Astrocyte (in vitro differentiated cells and primary cell): ENCODE data around the gene PGAM5. TPM values are rescaled to one million over a fixed set of nuclear protein-coding genes. Genes with fewer than 3 reads are reported as not detected.

Experiments
- DNase-seq: peaks from one replicate; pipeline ENCODE4 v3.0.0-alpha.2; 2010; ENCODE audit warnings: low read depth
- FAIRE-seq: peaks from 2 replicates; lab custom pipeline; 2011; peaks lifted over from hg19 to GRCh38; lab: Jason Lieb, UNC
- H2AFZ ChIP-seq: 2 replicates; pipeline ENCODE4 v1.6.0; 2012; ENCODE audit warnings: low read depth, low read length, inconsistent platforms
- H3K27ac ChIP-seq: 2 replicates; pipeline ENCODE4 v1.5.1; 2011; ENCODE audit warnings: low read depth, low read length, inconsistent platforms
- H3K27me3 ChIP-seq: 2 replicates; pipeline ENCODE4 v1.6.0; 2011; ENCODE audit warnings: low read length, inconsistent platforms; ENCODE audit not compliant: insufficient read depth
- H3K36me3 ChIP-seq: 2 replicates; pipeline ENCODE4 v1.5.1; 2011; ENCODE audit warnings: low read length, inconsistent platforms; ENCODE audit not compliant: insufficient read depth
- H3K4me1 ChIP-seq: 2 replicates; pipeline ENCODE4 v1.5.1; 2011; ENCODE audit warnings: low read length, inconsistent platforms; ENCODE audit not compliant: insufficient read depth
- H3K4me2 ChIP-seq: 2 replicates; pipeline ENCODE4 v1.6.0; 2012; ENCODE audit warnings: low read length, inconsistent platforms
- H3K4me3 ChIP-seq: 2 replicates; pipeline ENCODE4 v1.5.1; 2011; ENCODE audit warnings: low read depth, mild to moderate bottlenecking, low read length, inconsistent platforms; ENCODE audit not compliant: insufficient read depth
- H3K79me2 ChIP-seq: 2 replicates; pipeline ENCODE4 v1.6.0; 2012; ENCODE audit warnings: mild to moderate bottlenecking, low read length, inconsistent platforms; ENCODE audit not compliant: insufficient read depth
- H3K9ac ChIP-seq: 2 replicates; pipeline ENCODE4 v1.6.0; 2012; ENCODE audit warnings: mild to moderate bottlenecking, low read length, inconsistent platforms
- H3K9me3 ChIP-seq: 2 replicates; pipeline ENCODE4 v1.5.1; 2012; ENCODE audit warnings: low read depth, mild to moderate bottlenecking, low read length, inconsistent platforms; ENCODE audit not compliant: insufficient read depth
- H4K20me1 ChIP-seq: 2 replicates; pipeline ENCODE4 v1.6.0; 2012; ENCODE audit warnings: low read length, inconsistent platforms; ENCODE audit not compliant: insufficient read depth
- H3K27ac Mint-ChIP-seq: one replicate; pipeline ENCODE4 v1.8.0; 2021; ENCODE audit warnings: mild to moderate bottlenecking, mixed read lengths; ENCODE audit not compliant: unreplicated experiment
- H3K27me3 Mint-ChIP-seq: one replicate; pipeline ENCODE4 v1.8.0; 2021; ENCODE audit warnings: low read depth, mixed read lengths; ENCODE audit not compliant: unreplicated experiment
- H3K36me3 Mint-ChIP-seq: one replicate; pipeline ENCODE4 v1.8.0; 2021; ENCODE audit warnings: low read depth, mixed read lengths; ENCODE audit not compliant: unreplicated experiment
- H3K4me1 Mint-ChIP-seq: one replicate; pipeline ENCODE4 v1.8.0; 2021; ENCODE audit warnings: low read depth, mixed read lengths; ENCODE audit not compliant: unreplicated experiment
- H3K4me3 Mint-ChIP-seq: one replicate; pipeline ENCODE4 v1.8.0; 2021; ENCODE audit warnings: mild to moderate bottlenecking, moderate library complexity, mixed read lengths; ENCODE audit not compliant: unreplicated experiment
- H3K9me3 Mint-ChIP-seq: one replicate; pipeline ENCODE4 v1.8.0; 2021; ENCODE audit warnings: mild to moderate bottlenecking, mixed read lengths; ENCODE audit not compliant: unreplicated experiment
- EZH2 ChIP-seq: IDR thresholded peaks from 2 replicates; pipeline ENCODE4 v1.6.1; 2012; ENCODE audit warnings: mild to moderate bottlenecking, low read length, inconsistent platforms; ENCODE audit not compliant: insufficient read depth
- total RNA-seq: library from RNA; stranded (reverse); gene quantifications from 2 replicates; pipeline ENCODE4 v1.2.1, GENCODE V29; 2021
- TF ChIP-seq, protein P1 (sequence below): IDR thresholded peaks from 2 replicates; pipeline ENCODE4 v1.5.1; 2011; ENCODE audit warnings: low read depth, mild to moderate bottlenecking, inconsistent platforms, low read length, moderate library complexity; ENCODE audit not compliant: insufficient read depth

PGAM5 gene
- total RNA-seq, 1 donor from 2014 or later: 43.4 TPM

DNA sequence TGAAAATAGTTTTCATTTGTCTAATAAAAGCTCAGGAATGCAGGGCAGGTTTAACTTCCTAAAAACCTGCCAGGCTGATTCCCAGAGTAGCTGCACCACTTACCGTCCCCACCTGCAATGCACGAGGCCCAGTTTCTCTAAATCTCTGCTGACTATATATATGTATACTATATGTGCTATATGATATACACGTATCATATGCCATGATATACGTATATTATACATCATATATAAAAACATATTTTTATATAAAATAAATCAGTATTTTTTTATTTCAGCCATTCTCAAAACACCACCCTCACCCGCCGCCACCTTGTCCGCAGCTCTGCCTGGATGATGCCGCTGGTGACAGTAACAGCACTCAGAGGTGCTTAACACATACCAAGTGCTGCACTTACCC, 48.7 kb downstream of the PGAM5 start:
- Mint-ChIP-seq H3K9me3 (peaks cover 2% of the 10 kb centered on the region), H3K4me1 (peaks cover 13% of the 10 kb centered on the region), H3K4me3 (peak overlapping the region; percentile 92), H3K27ac (peak overlapping the region; percentile 100), H3K27me3 (no peaks in the 10 kb centered on the region), H3K36me3 (peaks cover 8% of the 10 kb centered on the region)
- DNase-seq: no peak
- peak overlapping the region; percentile 49 for H3K4me3 ChIP-seq
- H3K9me3 ChIP-seq: no peaks in the 10 kb centered on the region
- H2AFZ ChIP-seq: no peak overlapping the region
- no peak for TF ChIP-seq EZH2
- TF ChIP-seq, protein P1, sequence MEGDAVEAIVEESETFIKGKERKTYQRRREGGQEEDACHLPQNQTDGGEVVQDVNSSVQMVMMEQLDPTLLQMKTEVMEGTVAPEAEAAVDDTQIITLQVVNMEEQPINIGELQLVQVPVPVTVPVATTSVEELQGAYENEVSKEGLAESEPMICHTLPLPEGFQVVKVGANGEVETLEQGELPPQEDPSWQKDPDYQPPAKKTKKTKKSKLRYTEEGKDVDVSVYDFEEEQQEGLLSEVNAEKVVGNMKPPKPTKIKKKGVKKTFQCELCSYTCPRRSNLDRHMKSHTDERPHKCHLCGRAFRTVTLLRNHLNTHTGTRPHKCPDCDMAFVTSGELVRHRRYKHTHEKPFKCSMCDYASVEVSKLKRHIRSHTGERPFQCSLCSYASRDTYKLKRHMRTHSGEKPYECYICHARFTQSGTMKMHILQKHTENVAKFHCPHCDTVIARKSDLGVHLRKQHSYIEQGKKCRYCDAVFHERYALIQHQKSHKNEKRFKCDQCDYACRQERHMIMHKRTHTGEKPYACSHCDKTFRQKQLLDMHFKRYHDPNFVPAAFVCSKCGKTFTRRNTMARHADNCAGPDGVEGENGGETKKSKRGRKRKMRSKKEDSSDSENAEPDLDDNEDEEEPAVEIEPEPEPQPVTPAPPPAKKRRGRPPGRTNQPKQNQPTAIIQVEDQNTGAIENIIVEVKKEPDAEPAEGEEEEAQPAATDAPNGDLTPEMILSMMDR: no peak
- peaks cover 74% of the 10 kb centered on the region for H3K79me2 ChIP-seq
- H4K20me1 ChIP-seq: peaks cover 56% of the 10 kb centered on the region
- FAIRE-seq: no peak
- peak overlapping the region; percentile 100 for H3K9ac ChIP-seq
- H3K36me3 ChIP-seq: peaks cover 16% of the 10 kb centered on the region
- H3K4me2 ChIP-seq: peak overlapping the region; percentile 98
- H3K4me1 ChIP-seq: peaks cover 11% of the 10 kb centered on the region
- no peaks in the 10 kb centered on the region for H3K27me3 ChIP-seq
- peak overlapping the region; percentile 100 for H3K27ac ChIP-seq

DNA sequence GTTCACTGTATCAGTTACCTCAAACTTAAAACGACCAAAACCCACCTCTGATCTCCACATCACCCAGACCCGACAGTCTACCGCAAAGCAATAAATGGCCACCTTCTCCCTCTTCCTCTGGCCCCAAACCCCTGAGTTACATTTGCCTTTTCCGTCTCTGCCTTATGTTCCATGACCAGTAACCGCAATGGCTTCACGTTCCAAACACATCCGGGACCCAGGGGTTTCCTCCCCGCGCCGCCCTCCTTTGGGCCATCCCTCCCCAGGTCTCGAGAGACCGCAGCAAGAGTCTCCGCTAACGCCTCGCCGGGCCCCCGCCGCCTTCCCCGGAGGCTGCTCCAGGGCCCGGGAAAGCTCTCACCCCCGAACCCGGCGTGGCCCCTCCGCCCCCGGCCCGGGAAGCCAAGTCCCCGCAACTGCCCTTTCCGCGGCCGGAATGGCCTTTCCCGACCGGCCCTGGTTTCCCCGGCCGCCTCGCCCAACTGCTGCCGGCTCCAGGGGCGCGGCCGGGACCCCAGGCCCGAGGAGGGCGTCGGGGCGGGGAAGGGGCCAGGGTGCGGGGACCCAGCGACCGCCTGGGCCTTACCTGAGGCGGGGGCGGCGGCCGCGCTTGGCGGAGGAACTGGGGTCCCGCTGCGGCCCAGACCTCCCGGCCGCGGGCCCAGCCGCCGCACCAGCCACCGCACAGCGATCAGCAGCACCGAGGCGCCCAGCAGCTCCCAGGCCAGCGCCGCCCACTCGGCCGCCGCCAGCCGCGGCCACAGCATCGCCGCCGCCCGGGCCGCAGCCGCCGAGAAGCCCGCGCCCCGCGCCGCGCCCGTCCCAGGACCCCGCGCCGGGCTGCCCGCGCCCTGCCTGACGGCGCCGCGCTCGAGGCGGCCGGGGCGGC, 50.6 kb downstream of the PGAM5 start, which contains the start of gene ANKLE2:
TSS of gene ANKLE2 (minus strand) at position 801 of the 889 bp plus-strand sequence. CDS start at position 767, 34 bp downstream.
- H3K79me2 ChIP-seq: peaks cover 55% of the 10 kb centered on the region
- H2AFZ ChIP-seq: peak within 1 kb of the TSS; percentile 59
- peaks cover 44% of the 10 kb centered on the region for H4K20me1 ChIP-seq
- H3K36me3 ChIP-seq: peaks cover 7% of the 10 kb centered on the region
- H3K9ac ChIP-seq: peak within 1 kb of the TSS; percentile 100
- peak within 1 kb of the TSS; percentile 92 for H3K4me3 Mint-ChIP-seq
- DNase-seq (peak; percentile 74), FAIRE-seq (no peak)
- TF ChIP-seq EZH2: no peak
- TF ChIP-seq, protein P1: no peak
- peak within 1 kb of the TSS; percentile 99 for H3K4me3 ChIP-seq
- H3K27me3 Mint-ChIP-seq: no peaks in the 10 kb centered on the region
- H3K27ac Mint-ChIP-seq: peak within 1 kb of the TSS; percentile 100
- H3K4me2 ChIP-seq: peak within 1 kb of the TSS; percentile 98
- peaks cover 2% of the 10 kb centered on the region for H3K9me3 Mint-ChIP-seq
- H3K4me1 Mint-ChIP-seq: peaks cover 13% of the 10 kb centered on the region
- H3K27ac ChIP-seq: peak within 1 kb of the TSS; percentile 100
- H3K9me3 ChIP-seq: no peaks in the 10 kb centered on the region
- peaks cover 12% of the 10 kb centered on the region for H3K4me1 ChIP-seq
- H3K27me3 ChIP-seq: no peaks in the 10 kb centered on the region
- peaks cover 5% of the 10 kb centered on the region for H3K36me3 Mint-ChIP-seq
